Smooth muscle cell (in vitro differentiated cells): ENCODE data around the gene KCNIP4. TPM values are rescaled to one million over a fixed set of nuclear protein-coding genes. Genes with fewer than 3 reads are reported as not detected.

Experiments
- DNase-seq: peaks from one replicate; lab custom pipeline; 2025; ENCODE audit not compliant: unreplicated experiment; lab: John Stamatoyannopoulos, UW
- H2AFZ ChIP-seq: fragments of 200-600 bp; sonication (generic); 2 replicates; pipeline ENCODE4 v1.6.0; 2016; ENCODE audit warnings: antibody characterized with exemption, low read depth, mild to moderate bottlenecking
- H3F3A ChIP-seq: fragments of 200-600 bp; sonication (generic); 2 replicates; pipeline ENCODE4 v1.6.0; 2017; ENCODE audit warnings: antibody characterized with exemption, low read depth
- H3K27ac ChIP-seq: fragments of 200-600 bp; sonication (generic); 2 replicates; pipeline ENCODE4 v1.5.1; 2016; ENCODE audit warnings: low read depth, mild to moderate bottlenecking
- H3K27me3 ChIP-seq: fragments of 200-600 bp; sonication (generic); 2 replicates; pipeline ENCODE4 v1.6.1; 2016; ENCODE audit warnings: low read depth, mild to moderate bottlenecking
- H3K36me3 ChIP-seq: fragments of 200-600 bp; sonication (generic); 2 replicates; pipeline ENCODE4 v1.5.1; 2016; ENCODE audit warnings: low read depth
- H3K4me1 ChIP-seq: fragments of 200-600 bp; sonication (generic); 2 replicates; pipeline ENCODE4 v1.5.1; 2016; ENCODE audit warnings: low read depth
- H3K4me2 ChIP-seq: fragments of 200-600 bp; sonication (generic); 2 replicates; pipeline ENCODE4 v1.6.0; 2016; ENCODE audit warnings: mild to moderate bottlenecking
- H3K4me3 ChIP-seq: fragments of 200-600 bp; sonication (generic); 2 replicates; pipeline ENCODE4 v1.5.1; 2016; ENCODE audit warnings: mild to moderate bottlenecking
- H3K79me2 ChIP-seq: fragments of 200-600 bp; sonication (generic); 2 replicates; pipeline ENCODE4 v1.6.0; 2016; ENCODE audit warnings: low read depth, mild to moderate bottlenecking
- H3K9ac ChIP-seq: fragments of 200-600 bp; sonication (generic); 2 replicates; pipeline ENCODE4 v1.6.0; 2016; ENCODE audit warnings: low read depth
- H3K9me3 ChIP-seq: fragments of 200-600 bp; sonication (generic); replicated peaks from 2 replicates; pipeline ENCODE4 v1.5.1; 2016; ENCODE audit warnings: low read depth
- H4K20me1 ChIP-seq: fragments of 200-600 bp; sonication (generic); 2 replicates; pipeline ENCODE4 v1.6.0; 2016; ENCODE audit warnings: low read depth
- WGBS: methylation state at CpG from one replicate; pipeline ENCODE4 v1.1.7; 2016; ENCODE audit warnings: low lambda C conversion rate; 5-methylcytosine and 5-hydroxymethylcytosine counted together
- polyA plus RNA-seq: library from polyadenylated mRNA; unstranded; fragments of >200 nt; fragmentation: Nextera tagmentation; extraction: Ambion mirVana; gene quantifications from 2 replicates; pipeline ENCODE4 v1.2.1, GENCODE V29; 2016
- total RNA-seq: library from RNA; depleted of rRNA; stranded (reverse); fragments of >200 nt; gene quantifications from 2 replicates; pipeline ENCODE4 v1.2.3, GENCODE V29; 2014
- TF ChIP-seq, protein P1 (sequence below): fragments of 200-600 bp; sonication (generic); IDR thresholded peaks from 2 replicates; pipeline ENCODE4 v1.5.1; 2017; ENCODE audit warnings: borderline replicate concordance, mild to moderate bottlenecking, antibody characterized with exemption; ENCODE audit not compliant: insufficient read depth, poor library complexity, severe bottlenecking

The KCNIP4 gene
- total and polyA plus RNA-seq, 2 experiments from 2014 or later, result 0.07 TPM; not detected in 1

DNA sequence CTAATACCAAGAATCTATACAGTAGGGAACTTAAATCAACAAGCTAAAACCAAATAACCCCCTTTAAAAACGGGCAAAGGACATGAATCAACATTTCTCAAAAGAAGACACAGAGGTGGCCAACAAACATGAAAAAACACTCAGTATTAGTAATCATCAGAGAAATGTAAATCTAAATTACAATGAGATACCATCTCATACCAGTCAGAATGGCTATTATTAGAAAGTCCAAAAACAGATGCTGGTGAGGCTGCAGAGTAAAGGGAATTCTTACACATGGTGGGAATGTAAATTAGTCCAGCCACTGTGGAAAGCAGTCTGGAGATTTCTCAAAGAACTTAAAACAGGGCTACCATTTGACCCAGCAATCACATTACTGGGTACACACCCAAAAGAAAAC lies 1080.5 kb downstream of the KCNIP4 start:
- Histone ChIP-seq H3K27ac (no peak overlapping the region), H4K20me1 (no peaks in the 10 kb centered on the region), H3K4me1 (no peaks in the 10 kb centered on the region), H3K27me3 (no peaks in the 10 kb centered on the region), H2AFZ (no peak overlapping the region), H3K36me3 (no peaks in the 10 kb centered on the region), H3F3A (no peaks in the 10 kb centered on the region), H3K9me3 (no peaks in the 10 kb centered on the region), H3K4me3 (no peak overlapping the region), H3K79me2 (no peaks in the 10 kb centered on the region), H3K9ac (no peak overlapping the region), H3K4me2 (no peak overlapping the region)
- TF ChIP-seq, protein P1, sequence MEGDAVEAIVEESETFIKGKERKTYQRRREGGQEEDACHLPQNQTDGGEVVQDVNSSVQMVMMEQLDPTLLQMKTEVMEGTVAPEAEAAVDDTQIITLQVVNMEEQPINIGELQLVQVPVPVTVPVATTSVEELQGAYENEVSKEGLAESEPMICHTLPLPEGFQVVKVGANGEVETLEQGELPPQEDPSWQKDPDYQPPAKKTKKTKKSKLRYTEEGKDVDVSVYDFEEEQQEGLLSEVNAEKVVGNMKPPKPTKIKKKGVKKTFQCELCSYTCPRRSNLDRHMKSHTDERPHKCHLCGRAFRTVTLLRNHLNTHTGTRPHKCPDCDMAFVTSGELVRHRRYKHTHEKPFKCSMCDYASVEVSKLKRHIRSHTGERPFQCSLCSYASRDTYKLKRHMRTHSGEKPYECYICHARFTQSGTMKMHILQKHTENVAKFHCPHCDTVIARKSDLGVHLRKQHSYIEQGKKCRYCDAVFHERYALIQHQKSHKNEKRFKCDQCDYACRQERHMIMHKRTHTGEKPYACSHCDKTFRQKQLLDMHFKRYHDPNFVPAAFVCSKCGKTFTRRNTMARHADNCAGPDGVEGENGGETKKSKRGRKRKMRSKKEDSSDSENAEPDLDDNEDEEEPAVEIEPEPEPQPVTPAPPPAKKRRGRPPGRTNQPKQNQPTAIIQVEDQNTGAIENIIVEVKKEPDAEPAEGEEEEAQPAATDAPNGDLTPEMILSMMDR, result no peak
- DNase-seq, result no peak
- 76% methylated on average over 1 of the region's 1 CpG for WGBS

DNA sequence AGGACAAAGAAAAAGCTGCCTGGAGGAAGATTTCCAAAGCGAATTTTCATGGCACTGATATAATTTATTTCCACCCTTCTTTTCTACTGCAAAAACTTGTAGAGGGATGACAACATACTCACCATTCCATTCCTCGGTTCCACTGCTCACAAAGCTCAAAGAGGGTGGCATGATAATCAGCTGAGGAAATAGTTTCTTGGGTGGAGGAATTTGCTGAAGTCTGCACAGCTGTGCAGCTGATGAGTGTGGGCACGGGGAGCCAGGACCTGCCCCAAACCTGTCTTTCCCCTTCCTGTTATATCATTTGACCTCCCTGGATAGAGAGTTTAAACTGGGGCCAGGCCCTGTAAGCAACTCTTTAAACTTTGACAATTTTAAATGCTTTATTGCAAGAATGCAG lies 1087.7 kb downstream of the KCNIP4 start:
- WGBS, result 50% methylated on average over 3 of the region's 3 CpGs
- H3K27ac ChIP-seq, result no peak overlapping the region
- H4K20me1 ChIP-seq, result no peaks in the 10 kb centered on the region

DNA sequence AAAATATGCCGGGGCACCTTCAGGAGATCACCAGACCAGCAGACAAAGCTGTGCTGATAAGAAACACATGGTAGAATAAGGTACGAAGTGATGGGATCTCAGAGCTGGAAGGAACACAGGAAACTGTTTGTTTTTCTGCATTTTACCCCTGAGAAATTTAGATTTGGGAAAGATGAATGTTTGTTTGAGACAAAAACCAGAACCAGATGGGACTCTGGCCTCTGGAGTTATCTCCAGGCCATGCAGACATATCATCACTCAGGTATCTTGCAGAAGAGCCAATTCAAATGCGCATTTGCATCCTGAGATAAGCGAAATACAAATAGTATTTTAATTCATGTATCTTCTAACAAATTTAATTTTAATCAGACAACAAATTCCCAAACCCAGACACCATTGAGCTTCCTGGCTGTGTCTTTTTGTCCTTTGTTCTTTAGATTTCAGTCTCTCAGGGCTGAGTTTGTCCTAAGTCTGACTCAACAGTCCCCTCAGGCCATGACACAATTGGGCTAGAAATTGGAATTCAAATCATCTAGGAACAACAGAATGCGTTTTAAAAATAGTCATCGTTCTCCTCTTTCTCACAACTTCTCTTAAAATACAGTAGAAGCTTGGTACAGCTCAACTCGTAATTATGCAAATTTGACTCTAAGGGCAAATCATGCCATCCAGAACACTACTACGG lies 1089.3 kb downstream of the KCNIP4 start:
- Histone ChIP-seq H3K9me3 (no peaks in the 10 kb centered on the region), H3K4me2 (no peak overlapping the region), H3F3A (no peaks in the 10 kb centered on the region), H3K27me3 (no peaks in the 10 kb centered on the region), H3K4me1 (no peaks in the 10 kb centered on the region), H2AFZ (no peak overlapping the region), H3K9ac (no peak overlapping the region), H3K4me3 (no peak overlapping the region), H4K20me1 (no peaks in the 10 kb centered on the region), H3K79me2 (no peaks in the 10 kb centered on the region), H3K36me3 (no peaks in the 10 kb centered on the region), H3K27ac (no peak overlapping the region)
- DNase-seq, result no peak
- TF ChIP-seq, protein P1, result no peak
- 55% methylated on average over 8 of the region's 8 CpGs for WGBS

More for the DNA sequence above, 1087.7 kb downstream of the KCNIP4 start:
- TF ChIP-seq, protein P1, result no peak
- no peaks in the 10 kb centered on the region for H3K4me1 ChIP-seq
- H3K4me3 ChIP-seq, result no peak overlapping the region
- DNase-seq, result no peak
- H3K79me2 ChIP-seq, result no peaks in the 10 kb centered on the region
- H3K4me2 ChIP-seq, result no peak overlapping the region
- H3F3A ChIP-seq, result no peaks in the 10 kb centered on the region
- H3K36me3 ChIP-seq, result no peaks in the 10 kb centered on the region
- H3K27me3 ChIP-seq, result no peaks in the 10 kb centered on the region
- H2AFZ ChIP-seq, result no peak overlapping the region
- H3K9ac ChIP-seq, result no peak overlapping the region
- H3K9me3 ChIP-seq, result no peaks in the 10 kb centered on the region

DNA sequence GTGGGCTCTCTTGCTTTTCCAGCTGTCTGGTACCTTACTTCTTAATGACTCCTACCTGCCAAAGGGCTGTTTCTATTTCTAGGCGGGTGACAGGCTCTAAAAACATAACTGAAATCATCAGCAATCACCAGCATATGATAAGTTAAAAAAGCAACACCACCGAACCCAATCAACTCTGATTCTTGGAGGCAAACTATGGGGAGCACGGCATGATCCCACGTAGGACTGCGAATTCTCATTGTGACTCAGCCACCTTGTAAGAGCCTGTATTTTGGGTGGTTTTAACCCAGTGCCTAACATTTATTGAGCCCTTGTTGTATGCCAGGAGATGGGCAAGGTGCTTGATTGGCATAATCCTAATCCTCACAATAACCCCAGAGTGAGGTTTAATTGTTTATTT lies 1091.5 kb downstream of the KCNIP4 start:
- H3K4me1 ChIP-seq, result no peaks in the 10 kb centered on the region
- no peaks in the 10 kb centered on the region for H3K9me3 ChIP-seq
- no peak for DNase-seq
- H3K27me3 ChIP-seq, result no peaks in the 10 kb centered on the region
- no peak overlapping the region for H3K4me3 ChIP-seq
- H3K4me2 ChIP-seq, result no peak overlapping the region
- H2AFZ ChIP-seq, result no peak overlapping the region
- WGBS, result 89% methylated on average over 5 of the region's 5 CpGs
- H3F3A ChIP-seq, result no peaks in the 10 kb centered on the region
- TF ChIP-seq, protein P1, result no peak
- H3K9ac ChIP-seq, result no peak overlapping the region
- H4K20me1 ChIP-seq, result no peaks in the 10 kb centered on the region
- H3K79me2 ChIP-seq, result no peaks in the 10 kb centered on the region
- H3K36me3 ChIP-seq, result no peaks in the 10 kb centered on the region
- no peak overlapping the region for H3K27ac ChIP-seq
